HEK293 (cell line): Measurements from ENCODE around the gene IL18R1.

ENCODE experiments used
- CTCF ChIA-PET: fragments of 350-600 bp; formaldehyde crosslinking; extraction: SDS; loops from one replicate; lab custom pipeline; 2021; ENCODE audit warnings: antibody characterized with exemption; lab: Yijun Ruan, JAX
- POLR2A ChIA-PET: fragments of 300-600 bp; formaldehyde crosslinking; extraction: SDS; loops from one replicate; lab custom pipeline; 2020; ENCODE audit warnings: antibody characterized with exemption, inconsistent platforms; lab: Yijun Ruan, JAX
- H3K27ac ChIP-seq: fragments of 200-500 bp; sonication (Bioruptor generic); 2 replicates; pipeline ENCODE4 v1.5.1; 2014; ENCODE audit warnings: low read depth, low read length, control low read depth, inconsistent platforms; ENCODE audit errors: extremely low read depth
- H3K36me3 ChIP-seq, 2 experiments: fragments of 200-500 bp in 1 of 2; sonication (Bioruptor generic) in 1 of 2; 1 replicate in 1 of 2; 2 replicates in 1 of 2; pipeline ENCODE4 v1.5.1; 2014 to 2017; ENCODE audit warnings: inconsistent platforms in 2 of 2, low read length in 2 of 2; ENCODE audit not compliant: control insufficient read depth in 2 of 2, insufficient read depth in 1 of 2
- H3K4me1 ChIP-seq: fragments of 200-500 bp; sonication (Bioruptor generic); 2 replicates; pipeline ENCODE4 v1.5.1; 2014; ENCODE audit warnings: mild to moderate bottlenecking, low read length, inconsistent platforms; ENCODE audit not compliant: control insufficient read depth, insufficient read depth
- H3K4me3 ChIP-seq: 2 replicates; pipeline ENCODE4 v1.5.1; 2011; ENCODE audit warnings: low read depth, mild to moderate bottlenecking, control low read depth, low read length, moderate library complexity
- H3K9me3 ChIP-seq: fragments of 200-500 bp; sonication (Bioruptor generic); 2 replicates; pipeline ENCODE4 v1.5.1; 2014; ENCODE audit warnings: low read depth, low read length, inconsistent platforms; ENCODE audit not compliant: control insufficient read depth, insufficient read depth
- BCL11B ChIP-seq: fragments of 450-650 bp; formaldehyde crosslinking; IDR thresholded peaks from 2 replicates; pipeline ENCODE4 v1.5.1; 2016; ENCODE audit warnings: low read depth, missing biosample characterization, missing genetic modification characterization
- KLF8 ChIP-seq: fragments of 450-650 bp; formaldehyde crosslinking; IDR thresholded peaks from 2 replicates; pipeline ENCODE4 v1.5.1; 2016; ENCODE audit warnings: missing biosample characterization, missing genetic modification characterization
- OSR2 ChIP-seq: fragments of 450-650 bp; formaldehyde crosslinking; IDR thresholded peaks from 2 replicates; pipeline ENCODE4 v1.5.1; 2016; ENCODE audit warnings: missing biosample characterization, missing genetic modification characterization
- OVOL3 ChIP-seq: fragments of 450-650 bp; formaldehyde crosslinking; IDR thresholded peaks from 2 replicates; pipeline ENCODE4 v1.5.1; 2016; ENCODE audit warnings: missing biosample characterization, missing genetic modification characterization
- YY2 ChIP-seq: fragments of 450-650 bp; formaldehyde crosslinking; IDR thresholded peaks from 2 replicates; pipeline ENCODE4 v1.5.1; 2016; ENCODE audit warnings: missing biosample characterization, missing genetic modification characterization
- ZNF121 ChIP-seq: fragments of 450-650 bp; formaldehyde crosslinking; IDR thresholded peaks from 2 replicates; pipeline ENCODE4 v1.5.1; 2016; ENCODE audit warnings: missing biosample characterization, missing genetic modification characterization
- ZNF202 ChIP-seq: fragments of 450-650 bp; formaldehyde crosslinking; IDR thresholded peaks from 2 replicates; pipeline ENCODE4 v1.5.1; 2016; ENCODE audit warnings: missing biosample characterization, missing genetic modification characterization, borderline replicate concordance
- ZNF239 ChIP-seq: fragments of 450-650 bp; formaldehyde crosslinking; IDR thresholded peaks from 2 replicates; pipeline ENCODE4 v1.5.1; 2016; ENCODE audit warnings: missing biosample characterization, missing genetic modification characterization
- ZNF266 ChIP-seq: fragments of 450-650 bp; formaldehyde crosslinking; IDR thresholded peaks from 2 replicates; pipeline ENCODE4 v1.5.1; 2016; ENCODE audit warnings: missing biosample characterization, missing genetic modification characterization, low read depth
- ZNF366 ChIP-seq: fragments of 450-650 bp; formaldehyde crosslinking; conservative IDR thresholded peaks from 2 replicates; pipeline ENCODE4 v1.5.1; 2016; ENCODE audit warnings: missing biosample characterization, missing genetic modification characterization
- ZNF48 ChIP-seq: fragments of 450-650 bp; formaldehyde crosslinking; IDR thresholded peaks from 2 replicates; pipeline ENCODE4 v1.5.1; 2016; ENCODE audit warnings: missing biosample characterization, missing genetic modification characterization
- ZNF514 ChIP-seq: fragments of 450-650 bp; formaldehyde crosslinking; IDR thresholded peaks from 2 replicates; pipeline ENCODE4 v1.5.1; 2016; ENCODE audit warnings: missing biosample characterization, missing genetic modification characterization
- ZNF555 ChIP-seq: fragments of 450-650 bp; formaldehyde crosslinking; conservative IDR thresholded peaks from 2 replicates; pipeline ENCODE4 v1.5.1; 2017; ENCODE audit warnings: missing biosample characterization, mild to moderate bottlenecking, missing genetic modification characterization, inconsistent platforms
- ZNF571 ChIP-seq: fragments of 450-650 bp; formaldehyde crosslinking; IDR thresholded peaks from 2 replicates; pipeline ENCODE4 v1.5.0; 2017; ENCODE audit warnings: missing biosample characterization, missing genetic modification characterization
- ZNF621 ChIP-seq: fragments of 450-650 bp; formaldehyde crosslinking; IDR thresholded peaks from 2 replicates; pipeline ENCODE4 v1.5.1; 2017; ENCODE audit warnings: missing biosample characterization, missing genetic modification characterization
- TF ChIP-seq, protein P1 (sequence below): fragments of 450-650 bp; formaldehyde crosslinking; IDR thresholded peaks from 2 replicates; pipeline ENCODE4 v1.5.1; 2016; ENCODE audit warnings: missing biosample characterization, missing genetic modification characterization
- TF ChIP-seq, protein P2 (sequence below): fragments of 450-650 bp; formaldehyde crosslinking; IDR thresholded peaks from 2 replicates; pipeline ENCODE4 v1.5.1; 2017; ENCODE audit warnings: missing biosample characterization, missing genetic modification characterization
- TF ChIP-seq, protein P3 (sequence below): fragments of 450-650 bp; formaldehyde crosslinking; IDR thresholded peaks from 2 replicates; pipeline ENCODE4 v1.5.1; 2016; ENCODE audit warnings: missing biosample characterization, missing genetic modification characterization
- TF ChIP-seq, protein P4 (sequence below): fragments of 450-650 bp; formaldehyde crosslinking; IDR thresholded peaks from 2 replicates; pipeline ENCODE4 v1.5.1; 2016; ENCODE audit warnings: missing biosample characterization, missing genetic modification characterization

Gene IL18R1

DNA sequence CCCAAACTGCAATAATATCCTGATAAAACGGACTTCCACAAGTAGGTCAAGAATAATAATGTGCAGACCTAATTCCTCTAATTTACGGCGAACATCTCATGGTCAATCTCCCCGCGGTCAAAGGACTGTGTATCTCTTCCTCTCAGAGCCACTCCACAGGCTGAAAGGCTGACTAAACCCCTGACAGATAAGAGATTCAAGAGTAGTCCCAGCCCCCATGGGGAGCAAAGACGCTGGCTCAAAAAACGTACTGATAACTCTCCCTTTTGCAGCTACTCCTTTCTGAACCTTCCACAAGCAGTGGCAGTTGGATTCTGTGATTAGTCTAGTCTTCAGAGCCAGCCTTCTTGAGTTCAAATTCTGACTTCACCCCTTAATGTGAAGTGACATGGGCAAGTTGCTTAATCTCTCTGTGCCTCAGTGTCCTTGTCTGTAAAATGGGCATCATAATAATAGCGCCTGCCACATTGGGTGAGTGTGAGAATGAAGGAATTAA, 19.7 kb upstream of the IL18R1 start:
- H3K27ac ChIP-seq: no peak overlapping the region
- no peaks in the 10 kb centered on the region for H3K4me1 ChIP-seq
- TF ChIP-seq KLF8 (tag by site-specific recombination) (no peak), ZNF121 (tag by site-specific recombination) (no peak), ZNF621 (no peak), OVOL3 (tag by site-specific recombination) (no peak), OSR2 (no peak), YY2 (tag by site-specific recombination) (no peak), ZNF48 (tag by site-specific recombination) (no peak), ZNF239 (tag by site-specific recombination) (no peak), ZNF366 (tag by site-specific recombination) (no peak), ZNF514 (tag by site-specific recombination) (no peak), BCL11B (tag by site-specific recombination) (no peak)
- TF ChIP-seq, protein P1, sequence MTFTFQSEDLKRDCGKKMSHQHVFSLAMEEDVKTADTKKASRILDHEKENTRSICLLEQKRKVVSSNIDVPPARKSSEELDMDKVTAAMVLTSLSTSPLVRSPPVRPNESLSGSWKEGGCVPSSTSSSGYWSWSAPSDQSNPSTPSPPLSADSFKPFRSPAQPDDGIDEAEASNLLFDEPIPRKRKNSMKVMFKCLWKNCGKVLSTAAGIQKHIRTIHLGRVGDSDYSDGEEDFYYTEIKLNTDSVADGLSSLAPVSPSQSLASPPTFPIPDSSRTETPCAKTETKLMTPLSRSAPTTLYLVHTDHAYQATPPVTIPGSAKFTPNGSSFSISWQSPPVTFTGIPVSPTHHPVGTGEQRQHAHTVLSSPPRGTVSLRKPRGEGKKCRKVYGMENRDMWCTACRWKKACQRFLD: no peak
- TF ChIP-seq, protein P2, sequence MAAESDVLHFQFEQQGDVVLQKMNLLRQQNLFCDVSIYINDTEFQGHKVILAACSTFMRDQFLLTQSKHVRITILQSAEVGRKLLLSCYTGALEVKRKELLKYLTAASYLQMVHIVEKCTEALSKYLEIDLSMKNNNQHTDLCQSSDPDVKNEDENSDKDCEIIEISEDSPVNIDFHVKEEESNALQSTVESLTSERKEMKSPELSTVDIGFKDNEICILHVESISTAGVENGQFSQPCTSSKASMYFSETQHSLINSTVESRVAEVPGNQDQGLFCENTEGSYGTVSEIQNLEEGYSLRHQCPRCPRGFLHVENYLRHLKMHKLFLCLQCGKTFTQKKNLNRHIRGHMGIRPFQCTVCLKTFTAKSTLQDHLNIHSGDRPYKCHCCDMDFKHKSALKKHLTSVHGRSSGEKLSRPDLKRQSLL (tag by site-specific recombination): no peak
- TF ChIP-seq, protein P3, sequence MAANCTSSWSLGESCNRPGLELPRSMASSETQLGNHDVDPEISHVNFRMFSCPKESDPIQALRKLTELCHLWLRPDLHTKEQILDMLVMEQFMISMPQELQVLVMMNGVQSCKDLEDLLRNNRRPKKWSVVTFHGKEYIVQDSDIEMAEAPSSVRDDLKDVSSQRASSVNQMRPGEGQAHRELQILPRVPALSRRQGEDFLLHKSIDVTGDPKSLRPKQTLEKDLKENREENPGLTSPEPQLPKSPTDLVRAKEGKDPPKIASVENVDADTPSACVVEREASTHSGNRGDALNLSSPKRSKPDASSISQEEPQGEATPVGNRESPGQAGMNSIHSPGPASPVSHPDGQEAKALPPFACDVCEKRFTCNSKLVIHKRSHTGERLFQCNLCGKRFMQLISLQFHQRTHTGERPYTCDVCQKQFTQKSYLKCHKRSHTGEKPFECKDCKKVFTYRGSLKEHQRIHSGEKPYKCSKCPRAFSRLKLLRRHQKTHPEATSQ (tag by site-specific recombination): no peak
- TF ChIP-seq, protein P4, sequence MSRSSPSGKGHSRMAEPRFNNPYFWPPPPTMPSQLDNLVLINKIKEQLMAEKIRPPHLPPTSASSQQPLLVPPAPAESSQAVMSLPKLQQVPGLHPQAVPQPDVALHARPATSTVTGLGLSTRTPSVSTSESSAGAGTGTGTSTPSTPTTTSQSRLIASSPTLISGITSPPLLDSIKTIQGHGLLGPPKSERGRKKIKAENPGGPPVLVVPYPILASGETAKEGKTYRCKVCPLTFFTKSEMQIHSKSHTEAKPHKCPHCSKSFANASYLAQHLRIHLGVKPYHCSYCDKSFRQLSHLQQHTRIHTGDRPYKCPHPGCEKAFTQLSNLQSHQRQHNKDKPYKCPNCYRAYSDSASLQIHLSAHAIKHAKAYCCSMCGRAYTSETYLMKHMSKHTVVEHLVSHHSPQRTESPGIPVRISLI (tag by site-specific recombination): no peak
- POLR2A ChIA-PET: no interaction called here
- no peaks in the 10 kb centered on the region for H3K9me3 ChIP-seq
- no peaks in the 10 kb centered on the region for H3K36me3 ChIP-seq
- CTCF ChIA-PET: no interaction called here
- no peak overlapping the region for H3K4me3 ChIP-seq

DNA sequence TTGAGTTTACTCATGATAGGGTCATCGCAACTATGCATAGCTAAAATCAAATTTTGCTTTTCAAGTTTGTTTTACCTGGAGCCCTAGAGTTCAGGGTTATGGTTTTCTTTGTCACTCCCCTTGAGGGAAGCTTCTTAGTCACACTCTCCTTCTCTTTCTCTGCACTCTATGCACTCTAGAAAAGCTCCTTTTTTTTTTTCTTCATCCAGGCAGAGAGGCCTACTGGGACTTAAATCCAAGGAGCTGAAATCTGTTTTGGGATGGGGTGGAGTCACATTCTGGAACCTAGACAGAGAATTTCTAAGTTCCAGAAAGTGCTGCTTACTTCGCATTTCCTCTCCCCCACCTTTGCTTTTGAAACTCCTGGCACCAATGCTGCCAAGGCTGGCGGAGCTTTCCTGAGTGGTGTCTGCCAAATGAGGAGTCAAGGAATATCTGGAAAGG, 19.1 kb upstream of the IL18R1 start:
- Histone ChIP-seq H3K4me1 (no peaks in the 10 kb centered on the region), H3K4me3 (no peak overlapping the region), H3K27ac (no peak overlapping the region), H3K9me3 (no peaks in the 10 kb centered on the region), H3K36me3 (no peaks in the 10 kb centered on the region)
- CTCF ChIA-PET: no interaction called here
- no peak for TF ChIP-seq ZNF202 (tag by site-specific recombination)
- no peak for TF ChIP-seq ZNF555
- TF ChIP-seq ZNF266 (tag by site-specific recombination): no peak
- POLR2A ChIA-PET: no interaction called here

DNA sequence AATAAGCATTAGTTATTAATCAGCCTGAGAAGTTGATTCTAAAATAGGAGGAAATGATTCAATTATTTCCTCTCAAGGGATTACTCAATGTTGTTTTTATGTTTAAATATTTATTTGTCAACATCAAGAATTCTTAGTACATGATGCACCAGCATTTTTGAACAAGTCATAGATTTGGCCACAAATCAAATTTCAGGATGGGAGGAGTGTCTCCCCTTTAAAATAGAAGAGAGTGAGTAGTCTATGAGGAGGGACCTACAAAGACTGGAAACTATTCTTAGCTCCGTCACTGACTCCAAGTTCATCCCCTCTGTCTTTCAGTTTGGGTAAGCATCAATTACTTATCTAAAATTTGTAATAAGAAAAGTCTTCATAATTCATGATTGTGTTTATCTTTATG, 18.6 kb upstream of the IL18R1 start:
- H3K4me3 ChIP-seq: no peak overlapping the region
- no peaks in the 10 kb centered on the region for H3K9me3 ChIP-seq
- H3K4me1 ChIP-seq: no peaks in the 10 kb centered on the region
- ChIA-PET POLR2A (no interaction called here), CTCF (no interaction called here)
- TF ChIP-seq ZNF571 (tag by site-specific recombination): no peak
- no peaks in the 10 kb centered on the region for H3K36me3 ChIP-seq
- H3K27ac ChIP-seq: no peak overlapping the region
